ENCODE data around the gene DOCK11. TPM values are rescaled to one million over a fixed set of nuclear protein-coding genes. Genes with fewer than 3 reads are reported as not detected.

The DOCK11 gene
- total and polyA plus RNA-seq, 9 donors: 16.1 to 35.5 (median 21.9) TPM

GRCh38 chrX:118528071-118528737 lies 32.6 kb downstream of the DOCK11 start:
- Histone ChIP-seq H3K27me3 (ENCODE audit: control insufficient read depth, insufficient read depth, low read length) (peaks cover 3% of the 10 kb centered on the region), H3K27ac (ENCODE audit: low read length) (peak overlapping the region; percentile 42), H3K4me1 (ENCODE audit: control insufficient read depth, insufficient read depth, low read length) (no peaks in the 10 kb centered on the region), H3K9me3 (replicated peaks; ENCODE audit: control insufficient read depth, low read depth, low read length) (no peaks in the 10 kb centered on the region), H3K4me3 (ENCODE audit: low read length) (no peak overlapping the region), H3K36me3 (ENCODE audit: control insufficient read depth, insufficient read depth, low read length) (no peaks in the 10 kb centered on the region)
- WGBS (ENCODE audit: insufficient coverage): 64% methylated on average over 9 of the region's 10 CpGs
- no peak for DNase-seq

- Histone ChIP-seq H3K27me3 (ENCODE audit: control insufficient read depth, insufficient read depth, low read length) (peaks cover 3% of the 10 kb centered on the region), H3K4me3 (ENCODE audit: low read length) (no peak overlapping the region), H3K36me3 (ENCODE audit: control insufficient read depth, insufficient read depth, low read length) (no peaks in the 10 kb centered on the region), H3K4me1 (ENCODE audit: control insufficient read depth, insufficient read depth, low read length) (no peaks in the 10 kb centered on the region), H3K9me3 (replicated peaks; ENCODE audit: control insufficient read depth, low read depth, low read length) (no peaks in the 10 kb centered on the region), H3K27ac (ENCODE audit: low read length) (peak overlapping the region; percentile 60)
- peak; percentile 86 for DNase-seq
- 17% methylated on average over 2 of the region's 3 CpGs for WGBS (ENCODE audit: insufficient coverage)
Observed at GRCh38 chrX:118530219-118530911, 34.8 kb downstream of the DOCK11 start.

- WGBS (ENCODE audit: insufficient coverage): no CpG with 5 or more reads among the region's 9 CpGs
- H3K27me3 ChIP-seq (ENCODE audit: control insufficient read depth, insufficient read depth, low read length): no peaks in the 10 kb centered on the region
- no peaks in the 10 kb centered on the region for H3K36me3 ChIP-seq (ENCODE audit: control insufficient read depth, insufficient read depth, low read length)
- no peak overlapping the region for H3K4me3 ChIP-seq (ENCODE audit: low read length)
- DNase-seq: no peak
- H3K27ac ChIP-seq (ENCODE audit: low read length): no peak overlapping the region
- no peaks in the 10 kb centered on the region for H3K9me3 ChIP-seq (replicated peaks; ENCODE audit: control insufficient read depth, low read depth, low read length)
- H3K4me1 ChIP-seq (ENCODE audit: control insufficient read depth, insufficient read depth, low read length): no peaks in the 10 kb centered on the region
Observed at GRCh38 chrX:118534716-118535493, 39.3 kb downstream of the DOCK11 start.

GRCh38 chrX:118536204-118536603 lies 40.6 kb downstream of the DOCK11 start:
- Histone ChIP-seq H3K36me3 (ENCODE audit: control insufficient read depth, insufficient read depth, low read length) (no peaks in the 10 kb centered on the region), H3K27ac (ENCODE audit: low read length) (no peak overlapping the region), H3K4me3 (ENCODE audit: low read length) (no peak overlapping the region), H3K4me1 (ENCODE audit: control insufficient read depth, insufficient read depth, low read length) (no peaks in the 10 kb centered on the region), H3K27me3 (ENCODE audit: control insufficient read depth, insufficient read depth, low read length) (no peaks in the 10 kb centered on the region), H3K9me3 (replicated peaks; ENCODE audit: control insufficient read depth, low read depth, low read length) (no peaks in the 10 kb centered on the region)
- no CpG with 5 or more reads among the region's 2 CpGs for WGBS (ENCODE audit: insufficient coverage)
- DNase-seq: no peak

- WGBS (ENCODE audit: insufficient coverage): 60% methylated on average over 1 of the region's 6 CpGs
- Histone ChIP-seq H3K36me3 (ENCODE audit: control insufficient read depth, insufficient read depth, low read length) (no peaks in the 10 kb centered on the region), H3K4me3 (ENCODE audit: low read length) (no peak overlapping the region), H3K27me3 (ENCODE audit: control insufficient read depth, insufficient read depth, low read length) (no peaks in the 10 kb centered on the region), H3K4me1 (ENCODE audit: control insufficient read depth, insufficient read depth, low read length) (no peaks in the 10 kb centered on the region), H3K27ac (ENCODE audit: low read length) (peak overlapping the region; percentile 2), H3K9me3 (replicated peaks; ENCODE audit: control insufficient read depth, low read depth, low read length) (no peaks in the 10 kb centered on the region)
- DNase-seq: no peak
Observed at GRCh38 chrX:118536687-118537461, 41.3 kb downstream of the DOCK11 start.

GRCh38 chrX:118538386-118538785 lies 42.8 kb downstream of the DOCK11 start:
- no peak for DNase-seq
- Histone ChIP-seq H3K27ac (ENCODE audit: low read length) (peak overlapping the region; percentile 33), H3K9me3 (replicated peaks; ENCODE audit: control insufficient read depth, low read depth, low read length) (no peaks in the 10 kb centered on the region), H3K4me3 (ENCODE audit: low read length) (no peak overlapping the region), H3K4me1 (ENCODE audit: control insufficient read depth, insufficient read depth, low read length) (no peaks in the 10 kb centered on the region), H3K27me3 (ENCODE audit: control insufficient read depth, insufficient read depth, low read length) (peaks cover 2% of the 10 kb centered on the region), H3K36me3 (ENCODE audit: control insufficient read depth, insufficient read depth, low read length) (no peaks in the 10 kb centered on the region)
- 100% methylated on average over 1 of the region's 5 CpGs for WGBS (ENCODE audit: insufficient coverage)

GRCh38 chrX:118540342-118540741 lies 44.7 kb downstream of the DOCK11 start:
- Histone ChIP-seq H3K27ac (ENCODE audit: low read length) (no peak overlapping the region), H3K36me3 (ENCODE audit: control insufficient read depth, insufficient read depth, low read length) (peaks cover 3% of the 10 kb centered on the region), H3K4me1 (ENCODE audit: control insufficient read depth, insufficient read depth, low read length) (no peaks in the 10 kb centered on the region), H3K27me3 (ENCODE audit: control insufficient read depth, insufficient read depth, low read length) (peaks cover 2% of the 10 kb centered on the region), H3K4me3 (ENCODE audit: low read length) (no peak overlapping the region), H3K9me3 (replicated peaks; ENCODE audit: control insufficient read depth, low read depth, low read length) (no peaks in the 10 kb centered on the region)
- no peak for DNase-seq
- 83% methylated on average over 1 of the region's 4 CpGs for WGBS (ENCODE audit: insufficient coverage)

GRCh38 chrX:118541482-118541881 lies 45.9 kb downstream of the DOCK11 start:
- Histone ChIP-seq H3K27me3 (ENCODE audit: control insufficient read depth, insufficient read depth, low read length) (peaks cover 2% of the 10 kb centered on the region), H3K4me1 (ENCODE audit: control insufficient read depth, insufficient read depth, low read length) (no peaks in the 10 kb centered on the region), H3K9me3 (replicated peaks; ENCODE audit: control insufficient read depth, low read depth, low read length) (no peaks in the 10 kb centered on the region), H3K4me3 (ENCODE audit: low read length) (no peak overlapping the region), H3K27ac (ENCODE audit: low read length) (no peak overlapping the region), H3K36me3 (ENCODE audit: control insufficient read depth, insufficient read depth, low read length) (peaks cover 3% of the 10 kb centered on the region)
- 60% methylated on average over 2 of the region's 3 CpGs for WGBS (ENCODE audit: insufficient coverage)
- DNase-seq: no peak

- no CpG with 5 or more reads among the region's 5 CpGs for WGBS (ENCODE audit: insufficient coverage)
- Histone ChIP-seq H3K9me3 (replicated peaks; ENCODE audit: control insufficient read depth, low read depth, low read length) (no peaks in the 10 kb centered on the region), H3K36me3 (ENCODE audit: control insufficient read depth, insufficient read depth, low read length) (peaks cover 3% of the 10 kb centered on the region), H3K27me3 (ENCODE audit: control insufficient read depth, insufficient read depth, low read length) (peaks cover 11% of the 10 kb centered on the region), H3K4me1 (ENCODE audit: control insufficient read depth, insufficient read depth, low read length) (no peaks in the 10 kb centered on the region), H3K4me3 (ENCODE audit: low read length) (no peak overlapping the region), H3K27ac (ENCODE audit: low read length) (no peak overlapping the region)
- no peak for DNase-seq
Observed at GRCh38 chrX:118545510-118545909, 49.9 kb downstream of the DOCK11 start.
